Endometrial microvascular endothelial cells (primary cell): ENCODE data around the gene KLF7. TPM values are rescaled to one million over a fixed set of nuclear protein-coding genes. Genes with fewer than 3 reads are reported as not detected.

Experiments
- in situ Hi-C: cut with HindIII; loops from 2 replicates; pipeline ENCODE4 v1.10.0; 2017; ENCODE audit warnings: low sequenced_read_pairs, low pct_unique_long_range_greater_than_20kb; ENCODE audit errors: inconsistent ontology term
- total RNA-seq: library from RNA; depleted of rRNA; stranded (reverse); fragments of >200 nt; gene quantifications from one replicate; pipeline ENCODE4 v1.2.3, GENCODE V29; 2015; ENCODE audit errors: inconsistent ontology term

Gene KLF7
- total RNA-seq, 1 donor from 2014 or later, result 35.5 TPM

DNA sequence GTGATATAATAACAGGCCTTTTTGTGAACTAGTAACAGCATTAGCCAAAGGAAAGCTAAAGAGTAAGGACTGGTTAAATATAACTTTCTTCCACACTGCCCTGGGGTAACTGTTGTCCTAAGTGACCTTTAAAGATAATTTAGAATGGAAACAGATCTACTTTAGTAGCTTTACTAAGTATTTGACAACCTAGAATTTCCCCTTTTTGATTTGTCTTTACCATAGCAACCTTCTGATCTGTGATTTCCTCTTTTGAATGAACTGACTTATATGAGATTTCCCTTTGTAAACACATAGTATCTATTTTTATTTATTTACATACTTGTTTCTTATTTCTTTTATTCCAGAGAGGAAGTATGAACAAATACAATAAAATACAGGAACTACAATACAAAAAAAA, 10.5 kb upstream of the KLF7 start:
- in situ Hi-C loops, result no loop called here

DNA sequence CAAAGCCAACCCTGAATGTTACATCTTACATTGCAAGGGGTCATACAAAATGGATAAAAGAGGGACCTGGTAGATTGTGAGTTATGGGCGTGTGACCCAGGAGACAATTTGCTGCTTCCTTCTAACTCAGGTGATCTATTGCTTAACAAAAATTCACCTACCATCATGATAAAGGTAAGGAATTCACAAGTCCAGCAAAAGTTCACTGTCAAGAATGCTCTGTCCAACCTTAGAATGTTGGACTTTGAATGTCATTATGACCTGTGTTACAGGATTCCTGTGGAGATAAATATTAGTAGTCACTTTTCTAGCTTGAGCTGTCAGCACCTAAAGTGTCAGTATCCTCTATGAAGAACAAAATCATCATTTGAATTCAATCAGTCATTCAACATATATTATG, 7.9 kb upstream of the KLF7 start:
- in situ Hi-C loops, result no loop called here

DNA sequence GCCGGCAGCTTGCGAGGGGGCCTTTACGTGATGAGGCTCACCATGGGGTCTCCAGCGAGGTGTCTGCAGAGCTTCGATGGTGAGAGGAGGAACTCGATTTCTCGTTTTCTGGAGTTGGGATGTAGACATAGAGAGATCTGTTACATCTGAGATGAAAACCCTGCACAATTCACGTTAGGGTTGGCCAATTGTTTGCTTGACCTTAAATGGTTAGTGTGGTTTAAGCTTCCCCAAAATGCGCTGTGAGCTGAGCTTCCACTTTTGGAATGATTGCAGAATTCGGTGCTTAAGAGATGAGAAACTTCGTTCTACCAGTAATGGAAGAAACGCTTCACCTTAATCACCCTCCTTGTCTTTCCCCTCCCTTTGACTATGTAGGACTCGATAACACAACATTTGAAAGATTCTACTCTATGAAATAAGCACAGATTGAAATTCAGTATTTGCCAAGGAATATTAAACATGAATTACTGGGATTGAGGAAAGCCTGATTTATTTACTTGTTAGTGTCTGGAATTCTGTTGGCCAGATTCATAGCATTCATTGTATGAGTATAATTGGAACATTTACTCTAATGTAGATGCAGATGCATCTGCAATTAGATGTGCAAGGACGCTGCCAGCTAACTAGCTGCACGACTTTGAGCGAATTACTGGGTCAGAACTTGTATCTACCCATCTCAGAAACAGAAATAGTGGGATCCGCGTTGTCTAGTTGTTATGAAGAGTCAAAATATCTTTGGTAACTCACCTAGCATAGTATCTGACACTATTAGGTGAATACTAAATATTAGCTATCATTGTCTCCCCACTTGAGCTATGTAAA, 1.6 kb upstream of the KLF7 start:
- in situ Hi-C loops, result no loop called here

DNA sequence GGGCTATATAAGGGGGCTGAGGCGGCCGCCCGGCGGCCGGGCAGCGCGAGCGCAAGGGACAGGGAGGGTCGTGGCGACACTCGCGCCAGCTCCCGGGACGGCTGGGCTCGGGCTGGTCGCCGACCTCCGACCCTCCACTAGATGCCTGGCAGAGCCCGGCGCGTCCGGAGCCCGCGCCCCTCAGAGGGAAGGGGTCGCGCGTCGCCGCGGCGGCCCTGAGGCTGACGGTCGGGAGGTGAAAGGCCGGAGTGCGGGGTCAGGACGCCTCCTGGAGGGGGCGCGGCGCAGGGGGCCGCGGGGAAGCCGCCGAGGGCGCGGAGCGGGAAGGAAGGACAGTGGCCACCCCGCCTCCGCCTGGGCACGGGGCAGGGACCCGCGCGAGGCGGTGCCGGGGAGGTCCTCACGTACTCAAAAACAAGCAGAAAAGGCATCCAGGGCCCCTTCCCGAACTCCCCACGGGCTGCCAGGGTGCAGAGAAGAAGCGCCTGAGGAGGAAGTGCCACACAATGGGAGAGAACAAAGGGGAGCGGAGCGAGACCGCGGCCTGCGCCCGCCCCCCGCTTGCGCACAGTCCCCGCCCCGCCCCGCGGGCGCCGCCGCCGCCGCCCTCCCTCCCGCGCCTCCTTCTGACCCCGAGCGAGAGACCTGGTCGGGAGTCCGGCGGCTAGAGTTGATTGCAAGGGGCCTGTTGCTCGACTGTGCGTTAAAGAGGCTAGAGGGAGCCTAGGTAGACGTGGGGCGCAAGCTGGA, 776 bp upstream of the KLF7 start:
- in situ Hi-C loops, result no loop called here

DNA sequence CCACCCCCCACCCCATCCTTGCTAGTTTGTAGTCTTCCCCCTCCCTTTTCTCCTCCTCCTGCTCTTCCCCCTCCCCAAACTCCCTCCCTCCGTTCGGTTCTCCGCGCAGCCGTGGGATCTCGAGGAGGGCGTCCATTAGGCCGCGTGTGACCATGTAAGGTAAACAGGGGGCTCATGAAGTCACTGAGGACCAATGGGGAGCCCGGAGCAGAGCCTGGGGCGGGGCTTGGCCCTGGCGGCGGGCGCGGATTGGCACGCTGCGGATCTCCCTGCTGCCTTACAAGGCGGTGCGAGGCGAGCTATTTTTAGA, 246 bp upstream of the KLF7 start:
- in situ Hi-C loops, result no loop called here

DNA sequence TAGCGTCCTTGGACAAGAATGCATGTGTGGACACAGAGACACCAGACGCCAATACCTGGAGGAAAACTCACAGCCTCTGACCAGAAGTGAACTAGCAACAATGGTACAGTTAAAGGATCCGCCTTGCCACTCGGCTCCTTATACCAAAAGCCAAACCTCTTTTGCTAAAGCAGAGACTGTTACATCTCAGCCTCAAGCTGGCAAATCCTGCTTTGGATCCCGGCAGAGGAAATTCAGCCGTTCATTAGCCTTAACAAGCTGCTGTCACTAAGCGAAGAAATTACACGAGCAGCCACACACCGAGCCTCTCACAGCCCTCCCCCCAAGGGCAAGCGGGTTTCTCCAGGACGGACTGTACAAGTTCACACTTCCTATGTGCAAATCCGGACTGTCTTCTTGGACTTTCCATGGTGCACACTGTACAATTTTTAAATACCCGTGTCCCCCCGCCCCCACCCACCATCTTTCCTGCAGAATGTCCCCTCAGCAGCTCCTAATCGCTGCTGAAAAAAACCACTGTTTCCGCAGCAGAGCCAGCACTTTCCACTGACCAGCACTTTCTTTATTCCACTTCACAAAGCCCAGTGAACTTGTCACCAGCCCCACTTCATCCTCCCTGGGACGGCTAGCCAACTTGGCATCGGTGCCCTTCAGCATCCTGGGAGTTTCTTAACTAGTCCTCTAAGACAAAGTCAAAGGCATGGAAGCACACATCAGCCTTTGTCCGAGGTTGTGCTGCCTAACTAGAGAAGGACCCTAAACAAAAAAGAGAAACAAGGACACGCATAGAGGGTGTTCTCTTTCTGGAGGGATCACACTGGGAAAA, 1.5 kb downstream of the KLF7 start:
- in situ Hi-C loops, result no loop called here

DNA sequence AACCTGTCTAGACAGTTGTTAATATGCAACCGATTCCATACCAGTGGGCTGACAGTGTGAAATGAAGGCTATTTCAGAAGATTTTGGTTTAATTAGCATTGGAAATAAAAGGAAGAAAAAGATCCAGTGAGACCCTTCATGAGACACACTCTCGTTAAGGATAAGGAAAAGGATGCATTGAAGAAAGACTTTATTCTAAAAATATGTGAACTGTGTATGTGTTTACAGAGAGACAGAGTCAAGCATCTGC, 2.1 kb downstream of the KLF7 start:
- in situ Hi-C loops, result no loop called here

DNA sequence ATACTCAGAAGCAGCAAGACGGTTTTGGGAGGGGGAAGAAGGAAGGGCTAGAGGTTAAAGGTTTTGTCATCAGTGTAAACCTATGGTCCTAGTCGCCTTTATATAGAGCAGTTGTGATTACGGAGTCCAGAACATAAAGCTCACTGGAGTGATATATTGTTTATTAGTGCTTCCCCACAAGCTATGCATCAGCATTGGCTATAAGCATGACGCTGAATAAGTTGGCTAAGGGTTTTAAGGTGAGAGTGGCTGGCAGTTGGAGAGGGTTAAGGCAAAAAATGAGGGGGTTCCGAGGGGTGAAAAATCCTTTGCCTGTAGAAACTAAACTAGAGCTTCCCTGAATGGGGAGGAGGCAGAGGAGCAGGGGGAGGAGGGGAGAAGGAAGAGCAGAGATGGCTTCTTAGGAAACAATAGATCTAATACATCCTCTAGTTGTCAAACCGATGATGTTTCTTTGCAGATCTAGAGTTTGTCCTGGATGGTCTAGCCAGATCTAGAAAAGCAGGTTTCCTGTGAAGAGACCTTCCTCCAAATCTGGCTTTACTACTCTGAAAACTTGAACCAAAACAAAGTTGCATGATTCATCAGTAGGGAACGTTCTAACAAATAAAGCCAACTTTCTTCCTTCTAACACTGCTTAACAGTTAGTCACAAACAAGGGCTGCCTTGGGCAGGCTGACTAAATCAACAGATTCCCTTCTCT, 2.5 kb downstream of the KLF7 start:
- in situ Hi-C loops, result no loop called here

DNA sequence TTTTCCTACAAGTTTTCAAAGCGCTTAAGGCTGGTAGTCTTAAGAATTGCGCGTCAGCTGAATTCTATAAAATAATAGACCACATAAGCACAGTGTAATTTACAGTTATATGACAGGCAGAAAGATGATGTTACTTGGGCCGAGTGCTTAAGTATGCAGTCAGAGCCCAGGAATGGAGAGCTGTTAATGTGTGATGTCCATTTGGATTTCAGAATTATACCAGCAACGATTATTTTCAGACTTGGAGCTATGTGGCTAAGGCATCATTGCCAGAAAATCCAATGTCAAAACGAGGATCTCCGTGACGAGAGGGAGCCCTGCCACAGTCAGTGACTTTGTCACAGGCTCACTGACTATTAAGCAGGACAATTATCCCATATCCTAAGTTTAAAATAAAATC, 3.4 kb downstream of the KLF7 start:
- in situ Hi-C loops, result no loop called here

DNA sequence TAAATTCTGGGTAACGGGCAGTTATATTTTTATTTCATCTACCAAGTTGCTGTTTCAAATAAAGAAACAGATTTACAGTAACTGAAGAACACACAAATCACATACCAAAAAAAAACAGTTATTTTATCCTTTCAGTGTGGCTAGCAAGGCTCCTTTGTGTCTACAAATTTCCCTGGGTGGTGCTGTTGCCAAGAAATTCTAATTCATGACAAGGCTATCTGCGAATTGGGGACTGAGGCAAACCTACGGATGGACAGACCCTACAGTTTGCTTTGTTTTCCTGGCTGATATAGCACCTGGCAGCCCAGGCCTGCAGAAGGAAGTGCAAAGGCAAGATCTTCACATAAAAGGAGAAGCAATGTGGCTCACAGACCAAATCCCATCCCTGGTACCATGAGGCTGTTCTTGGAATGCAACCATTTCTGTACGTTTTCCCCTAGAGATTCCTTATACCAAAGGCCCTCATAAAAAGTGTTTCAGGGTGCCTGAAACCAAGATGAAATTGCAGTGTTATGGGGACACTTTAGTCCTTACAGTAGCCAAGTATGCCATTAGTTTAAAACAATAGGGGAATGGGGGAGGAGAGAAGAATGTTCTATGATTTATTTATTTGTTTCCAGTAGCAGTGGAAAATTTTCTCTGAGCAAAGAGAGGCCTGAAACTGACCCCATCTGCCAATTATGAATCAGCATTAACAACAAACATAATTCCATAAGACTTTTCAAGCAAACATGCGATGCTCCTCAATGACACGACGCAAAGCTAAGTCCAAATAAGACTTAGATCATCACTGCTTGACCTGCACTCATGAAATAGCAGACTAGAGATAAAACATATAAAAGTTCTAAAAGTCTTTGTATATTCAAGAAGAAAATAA, 4.3 kb downstream of the KLF7 start:
- in situ Hi-C loops, result no loop called here

DNA sequence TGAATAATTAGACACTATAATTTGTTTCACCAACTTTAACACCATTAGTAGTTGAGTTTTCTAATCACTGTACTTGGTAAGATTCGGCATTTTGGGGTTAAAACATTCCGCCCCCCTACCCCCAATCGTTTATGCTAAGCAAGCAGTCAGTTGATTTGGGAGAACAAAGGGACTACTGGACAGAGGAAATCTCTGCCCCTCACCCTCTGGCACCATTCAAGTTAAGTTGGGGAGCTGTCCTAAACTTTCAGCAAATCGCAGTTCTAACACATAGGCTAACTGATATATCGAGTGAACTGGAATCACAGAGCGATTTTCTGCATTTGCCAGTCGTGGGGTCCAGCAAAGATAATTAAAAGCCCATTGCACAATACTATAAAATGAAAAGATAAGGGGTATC, 5.6 kb downstream of the KLF7 start:
- in situ Hi-C loops, result no loop called here

DNA sequence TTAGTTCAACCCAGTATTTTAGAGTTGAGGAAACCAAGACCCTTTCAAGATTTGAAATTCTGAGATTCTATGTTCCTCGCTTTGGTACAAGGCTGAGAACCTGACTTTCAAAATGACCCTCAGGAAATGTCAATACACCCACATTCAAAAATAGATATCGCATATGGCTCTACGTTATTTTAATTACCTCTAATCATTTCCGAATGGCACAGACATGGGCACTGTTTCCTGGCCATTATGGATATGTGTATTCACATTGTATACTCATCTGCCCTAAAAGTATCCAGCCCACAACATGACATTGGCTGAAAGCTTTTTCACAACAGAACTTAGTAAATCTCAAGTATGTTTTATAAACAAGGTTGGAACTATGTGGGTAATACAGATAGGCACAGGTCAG, 6.7 kb downstream of the KLF7 start:
- in situ Hi-C loops, result no loop called here

DNA sequence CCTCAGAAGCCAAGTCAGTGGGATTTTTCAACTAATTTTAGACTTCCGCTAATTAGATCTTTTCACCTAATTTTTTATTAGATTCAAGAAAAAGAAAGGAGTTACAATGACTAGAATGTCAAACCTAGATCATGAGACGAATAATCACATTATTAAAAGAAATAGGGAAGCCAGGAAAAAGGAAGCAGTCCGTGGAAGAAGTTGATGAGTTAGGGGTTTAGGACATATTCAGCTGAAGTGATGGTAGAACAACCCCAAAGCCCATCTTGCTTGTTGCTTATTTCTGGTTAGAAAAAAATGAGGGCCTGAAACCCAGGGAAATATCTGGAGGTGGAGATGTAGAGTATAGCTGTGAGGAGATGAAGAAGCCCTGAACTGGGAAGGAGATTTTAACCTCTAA, 8.0 kb downstream of the KLF7 start:
- in situ Hi-C loops, result no loop called here

DNA sequence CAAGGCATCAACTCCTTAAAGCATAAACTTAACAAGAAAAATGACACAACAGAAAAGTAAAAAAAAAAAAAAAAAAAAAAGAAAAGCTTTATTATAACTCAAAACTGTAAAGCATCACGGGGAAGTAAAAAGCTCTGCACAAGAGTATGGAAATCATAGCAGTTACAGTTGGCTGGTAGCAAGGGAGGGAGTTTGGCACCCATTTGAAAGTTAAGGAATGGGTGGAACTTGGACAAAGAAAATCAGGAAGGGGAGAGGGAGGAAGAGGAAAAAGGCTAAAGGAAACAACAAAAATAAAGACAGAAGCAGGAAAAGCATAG, 8.6 kb downstream of the KLF7 start:
- in situ Hi-C loops, result no loop called here

DNA sequence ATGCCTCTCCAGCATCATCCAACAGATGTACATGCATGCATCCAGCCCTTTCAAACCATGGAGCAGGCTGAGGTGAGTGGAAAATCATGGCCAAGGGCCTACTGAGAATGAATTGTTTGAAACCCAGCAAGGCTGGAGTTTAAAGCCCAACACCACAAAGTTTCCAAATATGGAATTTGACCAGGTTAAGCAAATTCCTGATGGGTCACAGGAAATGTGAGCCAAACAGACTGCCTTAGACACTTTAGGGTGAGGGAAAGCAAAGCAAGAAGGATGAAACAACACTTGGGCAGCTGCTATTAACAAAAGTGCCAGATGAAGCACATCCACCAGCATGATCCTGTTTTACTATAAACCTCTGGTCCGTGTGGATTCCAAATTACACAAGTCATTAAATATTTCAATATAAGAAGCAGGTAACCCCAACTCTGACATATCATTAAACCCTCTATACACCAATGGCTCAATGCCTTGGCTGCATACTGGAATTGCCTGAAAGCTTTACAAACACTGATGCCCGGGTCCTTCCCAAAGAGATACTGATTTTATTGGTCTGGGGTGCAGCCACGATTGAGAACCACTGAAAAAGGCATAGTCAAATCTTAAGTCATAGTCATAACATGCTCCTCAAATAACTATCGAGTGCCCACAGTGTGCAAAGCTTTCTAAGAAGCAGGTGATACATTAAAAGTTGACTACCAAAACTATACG, 9.1 kb downstream of the KLF7 start:
- in situ Hi-C loops, result no loop called here

DNA sequence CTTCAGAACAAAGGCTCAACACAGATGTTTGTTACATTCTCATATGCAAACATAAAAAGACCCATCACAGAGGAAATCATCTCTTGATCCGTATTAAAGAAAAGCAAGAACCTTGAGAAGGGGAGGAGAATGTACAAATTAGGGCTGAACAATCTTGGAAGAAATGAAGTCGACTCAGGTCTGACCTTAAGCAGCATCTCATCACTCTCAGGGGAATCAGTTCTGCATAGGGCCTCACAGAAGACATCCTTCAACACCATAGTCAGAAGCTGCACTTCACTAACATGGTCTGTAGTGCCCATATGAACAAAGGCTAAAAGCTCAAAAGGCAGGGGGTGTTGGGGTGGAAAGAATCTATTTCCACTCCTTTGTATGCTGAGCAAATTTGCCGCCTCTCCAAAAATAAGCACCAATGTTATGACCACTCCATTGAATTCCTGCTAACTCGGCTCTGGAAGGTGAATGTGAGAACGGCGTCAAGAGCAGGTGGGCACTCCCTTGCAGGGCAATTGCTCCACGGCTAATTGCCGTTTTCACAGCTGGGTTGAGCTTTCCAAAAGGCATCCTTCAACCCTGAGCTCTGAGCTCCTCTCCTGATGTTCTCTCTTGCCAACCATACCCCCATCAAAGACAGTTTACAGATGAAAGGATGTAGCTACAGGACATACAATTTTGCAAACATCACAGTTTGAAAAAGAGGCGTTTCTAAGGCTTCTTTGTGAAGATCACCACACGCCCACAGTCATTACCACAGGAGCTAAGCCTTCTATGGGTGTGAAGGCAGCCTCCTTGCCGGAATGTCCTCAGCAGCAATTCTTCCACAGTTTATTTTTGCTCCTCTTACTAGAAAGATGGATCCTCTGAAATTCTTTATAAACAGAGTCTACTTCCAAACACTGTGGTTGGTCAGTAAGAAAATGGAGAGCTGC, 10.0 kb downstream of the KLF7 start:
- in situ Hi-C loops, result no loop called here
